HEK293T (cell line): Measurements from ENCODE around the gene MOCS2.
"Not testable (repeated sequence)": the region's sequence is repeated elsewhere in the genome, so short reads cannot be mapped to it uniquely, and the experiment has no call there.

Source experiments
- BHLHE40 ChIP-seq: fragments of 450-650 bp; IDR thresholded peaks from 2 replicates; pipeline ENCODE4 v1.6.1; 2016; ENCODE audit warnings: mild to moderate bottlenecking, moderate library complexity, borderline replicate concordance
- NFRKB ChIP-seq: fragments of 450-650 bp; IDR thresholded peaks from 2 replicates; pipeline ENCODE4 v1.6.1; 2016; ENCODE audit warnings: mild to moderate bottlenecking, moderate library complexity
- TARDBP ChIP-seq: fragments of 450-650 bp; IDR thresholded peaks from 2 replicates; pipeline ENCODE4 v1.6.1; 2016

DNA sequence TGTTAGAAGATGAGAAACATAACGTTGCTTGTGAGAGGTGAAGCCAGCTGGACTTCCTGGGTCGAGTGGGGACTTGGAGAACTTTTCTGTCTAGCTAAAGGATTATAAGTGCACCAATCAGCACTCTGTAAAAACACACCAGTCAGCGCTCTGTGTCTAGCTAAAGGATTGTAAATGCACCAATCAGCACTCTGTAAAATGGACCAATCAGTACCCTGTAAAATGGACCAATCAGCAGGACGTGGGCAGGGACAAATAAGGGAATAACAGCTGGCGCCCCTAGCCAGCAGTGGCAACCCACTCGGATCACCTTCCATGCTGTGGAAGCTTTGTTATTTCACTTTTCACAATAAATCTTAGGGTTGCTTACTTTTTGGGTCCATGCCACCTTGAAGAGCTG, 2.8 kb upstream of the MOCS2 start:
- TF ChIP-seq TARDBP, NFRKB, BHLHE40: not testable (repeated sequence)
